ENCODE data around the gene NQO2. TPM values are rescaled to one million over a fixed set of nuclear protein-coding genes. Genes with fewer than 3 reads are reported as not detected.

Gene NQO2
- total and polyA plus RNA-seq, 10 donors, result 16.3 to 55.1 (median 30.7) TPM

DNA sequence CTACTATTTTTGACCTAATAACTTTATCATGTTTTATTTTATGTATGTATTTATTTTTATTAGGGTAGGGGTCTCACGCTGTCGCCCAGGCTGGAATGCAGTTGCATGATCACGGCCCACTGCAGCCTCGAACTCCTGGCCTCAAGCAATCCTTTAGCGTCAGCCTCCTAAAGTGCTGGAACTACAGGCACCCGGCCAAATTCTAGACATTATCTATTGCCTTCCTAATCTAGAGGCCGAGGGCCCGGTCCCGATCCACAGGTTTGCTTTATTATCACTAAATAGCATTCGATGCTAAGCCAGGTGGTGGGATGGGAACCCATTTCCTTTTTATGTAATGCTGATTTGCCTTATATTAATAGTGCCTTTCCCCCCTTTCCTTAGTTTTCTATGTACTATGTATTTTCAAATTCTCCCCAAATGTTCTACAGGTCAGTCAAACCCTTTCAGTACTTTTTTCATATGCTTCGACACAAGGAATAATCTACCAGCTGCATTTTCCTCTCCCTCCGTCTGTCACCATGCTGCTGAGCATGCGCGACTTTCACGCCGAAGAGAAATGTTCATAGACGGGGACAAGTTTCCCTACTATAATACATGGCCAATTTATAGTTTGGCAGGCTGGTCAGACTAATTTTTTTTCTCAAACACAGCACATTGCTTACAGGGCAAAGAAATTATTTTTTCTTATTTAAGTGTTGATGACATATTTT, 34.7 kb upstream of the NQO2 start:
- H3K4me1 ChIP-seq, result peaks cover 0 to 95% (median 50%) of the 10 kb centered on the region in 6 donors
- peaks cover 0 to 31% (median 0%) of the 10 kb centered on the region in 6 donors for H3K36me3 ChIP-seq
- H3K27ac ChIP-seq, result peak overlapping the region in 1 of 8 donors; percentile 4
- no peaks in the 10 kb centered on the region for H3K27me3 ChIP-seq (replicated peaks in 1 of 7)
- TF ChIP-seq, protein P1, sequence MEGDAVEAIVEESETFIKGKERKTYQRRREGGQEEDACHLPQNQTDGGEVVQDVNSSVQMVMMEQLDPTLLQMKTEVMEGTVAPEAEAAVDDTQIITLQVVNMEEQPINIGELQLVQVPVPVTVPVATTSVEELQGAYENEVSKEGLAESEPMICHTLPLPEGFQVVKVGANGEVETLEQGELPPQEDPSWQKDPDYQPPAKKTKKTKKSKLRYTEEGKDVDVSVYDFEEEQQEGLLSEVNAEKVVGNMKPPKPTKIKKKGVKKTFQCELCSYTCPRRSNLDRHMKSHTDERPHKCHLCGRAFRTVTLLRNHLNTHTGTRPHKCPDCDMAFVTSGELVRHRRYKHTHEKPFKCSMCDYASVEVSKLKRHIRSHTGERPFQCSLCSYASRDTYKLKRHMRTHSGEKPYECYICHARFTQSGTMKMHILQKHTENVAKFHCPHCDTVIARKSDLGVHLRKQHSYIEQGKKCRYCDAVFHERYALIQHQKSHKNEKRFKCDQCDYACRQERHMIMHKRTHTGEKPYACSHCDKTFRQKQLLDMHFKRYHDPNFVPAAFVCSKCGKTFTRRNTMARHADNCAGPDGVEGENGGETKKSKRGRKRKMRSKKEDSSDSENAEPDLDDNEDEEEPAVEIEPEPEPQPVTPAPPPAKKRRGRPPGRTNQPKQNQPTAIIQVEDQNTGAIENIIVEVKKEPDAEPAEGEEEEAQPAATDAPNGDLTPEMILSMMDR (IDR thresholded peaks at IDR 0.05 in 8 of 11, conservative IDR thresholded peaks at IDR 0.05 in 3 of 11), result no peak
- TF ChIP-seq POLR2A (IDR thresholded peaks at IDR 0.05) (no peak), POLR2AphosphoS5 (IDR thresholded peaks at IDR 0.05) (no peak)
- H3K4me3 ChIP-seq, result no peak overlapping the region
- intact Hi-C loops (cut with DNase I; ENCODE audit: low total_unique reads), result no loop called here
- DNase-seq, result no peak
- 87 to 93% (median 92%) methylated on average over 17 of the region's 17 CpGs for WGBS, 5 donors
- H3K9me3 ChIP-seq, result no peaks in the 10 kb centered on the region

- H3K4me1 ChIP-seq, result peaks cover 5 to 91% (median 53%) of the 10 kb centered on the region in 6 donors
- H3K27ac ChIP-seq, result peak overlapping the region in 1 of 8 donors; percentile 50
- WGBS, 5 donors, result 88 to 97% (median 92%) methylated on average over 9 of the region's 9 CpGs
- no peak for TF ChIP-seq POLR2A (IDR thresholded peaks at IDR 0.05)
- TF ChIP-seq POLR2AphosphoS5 (IDR thresholded peaks at IDR 0.05), result no peak
- TF ChIP-seq, protein P1 (IDR thresholded peaks at IDR 0.05 in 8 of 11, conservative IDR thresholded peaks at IDR 0.05 in 3 of 11), result no peak
- H3K27me3 ChIP-seq (replicated peaks in 1 of 7), result no peaks in the 10 kb centered on the region
- intact Hi-C loops (cut with DNase I; ENCODE audit: low total_unique reads), result no loop called here
- H3K4me3 ChIP-seq, result no peak overlapping the region
- H3K9me3 ChIP-seq, result no peaks in the 10 kb centered on the region
- no peak for DNase-seq
- peaks cover 0 to 22% (median 0%) of the 10 kb centered on the region in 6 donors for H3K36me3 ChIP-seq
Observed at GRCh38 chr6:2966347-2966746, 33.3 kb upstream of the NQO2 start.

DNA sequence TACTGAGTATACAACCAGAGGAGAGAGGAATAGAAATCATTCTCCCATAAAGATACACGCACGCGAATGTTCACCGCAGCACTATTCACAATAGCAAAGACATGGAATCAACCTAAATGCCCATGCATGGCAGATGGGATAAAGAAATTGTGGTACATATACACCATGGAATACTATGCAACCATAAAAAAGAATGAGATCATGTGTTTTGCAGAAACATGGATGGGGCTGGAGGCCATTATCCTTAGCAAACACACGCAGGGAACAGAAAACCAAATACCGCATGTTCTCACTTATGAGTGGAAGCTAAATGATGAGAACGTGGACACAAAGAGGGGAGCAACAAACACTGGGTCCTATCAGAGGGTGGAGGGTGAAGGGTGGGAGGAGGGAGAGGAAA, 31.8 kb upstream of the NQO2 start:
- WGBS, 5 donors, result 97 to 98% (median 97%) methylated on average over 7 of the region's 7 CpGs
- no peak for DNase-seq
- no peak overlapping the region for H3K27ac ChIP-seq
- H3K4me1 ChIP-seq, result peaks cover 9 to 91% (median 54%) of the 10 kb centered on the region in 6 donors
- intact Hi-C loops (cut with DNase I; ENCODE audit: low total_unique reads), result no loop called here
- H3K9me3 ChIP-seq, result no peaks in the 10 kb centered on the region
- TF ChIP-seq POLR2A (IDR thresholded peaks at IDR 0.05), result no peak
- TF ChIP-seq, protein P1 (IDR thresholded peaks at IDR 0.05 in 8 of 11, conservative IDR thresholded peaks at IDR 0.05 in 3 of 11), result no peak
- TF ChIP-seq POLR2AphosphoS5 (IDR thresholded peaks at IDR 0.05), result no peak
- peaks cover 0 to 22% (median 0%) of the 10 kb centered on the region in 6 donors for H3K36me3 ChIP-seq
- no peaks in the 10 kb centered on the region for H3K27me3 ChIP-seq (replicated peaks in 1 of 7)
- H3K4me3 ChIP-seq, result no peak overlapping the region

DNA sequence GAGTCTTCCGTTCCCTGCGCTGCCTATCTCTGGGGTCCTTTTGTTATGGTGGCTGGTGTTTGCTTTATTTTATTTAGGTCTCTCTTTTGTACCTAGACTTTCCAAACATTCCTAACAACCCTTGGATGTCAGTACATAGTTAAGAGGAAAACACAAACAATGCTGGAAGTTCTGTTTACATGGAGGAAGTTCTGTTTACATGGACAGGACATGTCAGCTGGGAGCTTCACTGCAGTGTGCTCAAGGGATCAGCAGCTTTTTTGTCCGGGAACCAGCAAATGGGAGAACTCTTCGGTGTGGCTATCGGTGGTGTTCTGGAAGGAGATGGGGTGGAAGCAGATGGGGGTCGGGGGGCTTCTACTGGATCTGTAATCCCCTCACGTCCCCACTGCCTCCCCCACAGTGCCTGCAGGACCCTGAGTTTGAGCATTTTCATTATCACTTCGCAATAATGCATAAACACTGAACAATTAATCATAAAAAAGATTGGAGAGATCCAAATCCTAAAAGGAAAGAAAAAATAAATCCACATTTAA, 31.0 kb upstream of the NQO2 start:
- Histone ChIP-seq H3K9me3 (no peaks in the 10 kb centered on the region), H3K4me1 (peaks cover 9 to 90% (median 52%) of the 10 kb centered on the region in 6 donors), H3K36me3 (peaks cover 0 to 22% (median 0%) of the 10 kb centered on the region in 6 donors), H3K27ac (peak overlapping the region in 6 of 8 donors; percentile 4 to 95 (median 25)), H3K27me3 (replicated peaks in 1 of 7) (no peaks in the 10 kb centered on the region), H3K4me3 (no peak overlapping the region)
- WGBS, 5 donors, result 81 to 90% (median 85%) methylated on average over 8 of the region's 8 CpGs
- DNase-seq, result no peak
- intact Hi-C loops (cut with DNase I; ENCODE audit: low total_unique reads), result no loop called here
- TF ChIP-seq POLR2AphosphoS5 (IDR thresholded peaks at IDR 0.05) (no peak), POLR2A (IDR thresholded peaks at IDR 0.05) (no peak)
- TF ChIP-seq, protein P1 (IDR thresholded peaks at IDR 0.05 in 8 of 11, conservative IDR thresholded peaks at IDR 0.05 in 3 of 11), result no peak
